Prostate gland (tissue), 2 donors: Measurements from ENCODE around the gene C3.

Source experiments
- POLR2AphosphoS5 ChIP-seq: sonication (generic); formaldehyde crosslinking; IDR thresholded peaks from one replicate; pipeline ENCODE4 v1.6.1; 2017; ENCODE audit warnings: antibody characterized with exemption
- TF ChIP-seq, protein P1 (sequence below), 4 experiments: fragments of 200-600 bp in 2 of 4; fragments of 450-650 bp in 2 of 4; sonication (generic) in 2 of 4; IDR thresholded peaks; 1 replicate in 3 of 4; 2 replicates in 1 of 4; pipeline ENCODE4 v1.5.1; 2016 to 2019; ENCODE audit warnings: antibody characterized with exemption in 4 of 4, mild to moderate bottlenecking in 2 of 4, moderate library complexity in 2 of 4

DNA sequence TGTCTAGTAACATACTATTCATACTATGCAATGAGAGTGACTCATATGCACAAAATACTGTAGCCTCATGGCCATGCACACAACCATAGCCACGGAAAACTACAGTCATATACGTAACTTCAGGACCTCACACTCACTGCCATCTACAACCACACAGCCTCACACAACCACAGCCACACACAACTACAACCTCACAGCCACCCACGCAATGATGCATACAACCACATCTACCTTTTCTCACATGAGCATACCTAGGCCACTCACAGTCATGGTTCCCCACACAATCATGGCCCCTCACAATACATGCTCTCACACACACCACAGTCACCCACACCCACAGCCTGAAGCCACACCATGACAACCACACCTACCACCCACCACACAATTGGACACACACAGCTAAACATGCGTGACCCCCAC, 41.8 kb downstream of the C3 start:
- no peak for TF ChIP-seq POLR2AphosphoS5
- TF ChIP-seq, protein P1, sequence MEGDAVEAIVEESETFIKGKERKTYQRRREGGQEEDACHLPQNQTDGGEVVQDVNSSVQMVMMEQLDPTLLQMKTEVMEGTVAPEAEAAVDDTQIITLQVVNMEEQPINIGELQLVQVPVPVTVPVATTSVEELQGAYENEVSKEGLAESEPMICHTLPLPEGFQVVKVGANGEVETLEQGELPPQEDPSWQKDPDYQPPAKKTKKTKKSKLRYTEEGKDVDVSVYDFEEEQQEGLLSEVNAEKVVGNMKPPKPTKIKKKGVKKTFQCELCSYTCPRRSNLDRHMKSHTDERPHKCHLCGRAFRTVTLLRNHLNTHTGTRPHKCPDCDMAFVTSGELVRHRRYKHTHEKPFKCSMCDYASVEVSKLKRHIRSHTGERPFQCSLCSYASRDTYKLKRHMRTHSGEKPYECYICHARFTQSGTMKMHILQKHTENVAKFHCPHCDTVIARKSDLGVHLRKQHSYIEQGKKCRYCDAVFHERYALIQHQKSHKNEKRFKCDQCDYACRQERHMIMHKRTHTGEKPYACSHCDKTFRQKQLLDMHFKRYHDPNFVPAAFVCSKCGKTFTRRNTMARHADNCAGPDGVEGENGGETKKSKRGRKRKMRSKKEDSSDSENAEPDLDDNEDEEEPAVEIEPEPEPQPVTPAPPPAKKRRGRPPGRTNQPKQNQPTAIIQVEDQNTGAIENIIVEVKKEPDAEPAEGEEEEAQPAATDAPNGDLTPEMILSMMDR (IDR thresholded peaks at IDR 0.05), result no peak
